ENCODE measurements around the gene HOXA1. TPM values are rescaled to one million over a fixed set of nuclear protein-coding genes. Genes with fewer than 3 reads are reported as not detected.

Gene HOXA1
- total and polyA plus RNA-seq, 2 of the 4 experiments (the other 2 are of a cell fraction), result 0.54 to 1.8 TPM

- peak overlapping the region; percentile 76 for H4K5ac ChIP-seq (ENCODE audit: low read depth, low read length)
- H3K4ac ChIP-seq (ENCODE audit: low read depth, low read length), result peak overlapping the region; percentile 79
- CTCF ChIA-PET, result interaction anchor here (1.9 kb wide), 1 partner anchor 34 kb away, joined by 5 read pairs; no protein-coding TSS in a partner anchor
- peak; percentile 61 for TF ChIP-seq POLR2A (IDR thresholded peaks at IDR 0.05; ENCODE audit: low read depth, low read length)
- TF ChIP-seq FOS (IDR thresholded peaks at IDR 0.05; ENCODE audit: low read depth, low read length), result no peak
- TF ChIP-seq CHD1 (IDR thresholded peaks at IDR 0.05; ENCODE audit: low read depth, low read length), result no peak
- no peak for TF ChIP-seq BHLHE40 (IDR thresholded peaks at IDR 0.05; ENCODE audit: low read depth, low read length)
- TF ChIP-seq RCOR1 (IDR thresholded peaks at IDR 0.05; ENCODE audit: insufficient replicate concordance, low read length), result no peak
- H2AK5ac ChIP-seq (ENCODE audit: low read depth, low read length), result 0 out of 2 replicates have a peak overlapping the region, but pooled peaks have one; percentile 17
- H3K4me3 ChIP-seq (ENCODE audit: insufficient read depth, low read depth, low read length), result peak overlapping the region; percentile 40
- peak overlapping the region; percentile 69 for H2AK9ac ChIP-seq (replicated peaks; ENCODE audit: low read depth, low read length, poor library complexity)
- no peak for DNase-seq
- ATAC-seq (ENCODE audit: low read depth), result no peak
- H2BK15ac ChIP-seq (ENCODE audit: low read depth, low read length), result peak overlapping the region; percentile 63; the same call in 2 of the 3 replicates
- in situ Hi-C loops (cut with MboI; ENCODE audit: low sequenced_read_pairs) (loop anchor here (10.0 kb wide), 1 partner anchor 951 kb away; no protein-coding TSS in a partner anchor), intact Hi-C loops (cut with micrococcal nuclease) (loop anchor here (5.0 kb wide), 1 partner anchor 1053 kb away; no protein-coding TSS in a partner anchor), dilution Hi-C loops (cut with HindIII; ENCODE audit: low sequenced_read_pairs, unreplicated experiment) (no loop called here)
- H3K9me3 ChIP-seq (ENCODE audit: control insufficient read depth, insufficient read depth, low read length), result no peaks in the 10 kb centered on the region
- H3K36me3 ChIP-seq (ENCODE audit: control insufficient read depth, insufficient read depth, low read length), result peaks cover 9% of the 10 kb centered on the region
- peak overlapping the region; percentile 22; the same call in 1 of the 2 replicates for H3K56ac ChIP-seq (ENCODE audit: extremely low read depth, insufficient read depth, low read length)
- H4K8ac ChIP-seq (ENCODE audit: low read depth in 2 of 2, low read length in 2 of 2), result peak overlapping the region; percentile 76 to 84
- H4K91ac ChIP-seq (ENCODE audit: insufficient read depth, low read depth, low read length), result peak overlapping the region; percentile 76
- H2AFZ ChIP-seq (replicated peaks; ENCODE audit: low read length, poor library complexity), result peak overlapping the region; percentile 90
- no TSS peak for BruUV-seq (replicated peaks)
- 20% methylated on average over 14 of the region's 47 CpGs; no CpG with 5 or more reads in 1 of the 2 experiments for WGBS, 2 experiments (ENCODE audit: extremely low coverage in 2 of 2, insufficient read length in 1 of 2)
- peak overlapping the region; percentile 66 for H2BK5ac ChIP-seq (ENCODE audit: low read depth, low read length, poor library complexity, severe bottlenecking)
- H3K18ac ChIP-seq (ENCODE audit: low read depth, low read length), result peak overlapping the region; percentile 77
- POLR2A ChIA-PET (ENCODE audit: unreplicated experiment), result no interaction called here
- peaks cover 18% of the 10 kb centered on the region for H3K4me1 ChIP-seq (ENCODE audit: control insufficient read depth, insufficient read depth, low read length)
- peak overlapping the region; percentile 73 for H2BK120ac ChIP-seq (ENCODE audit: low read depth, low read length)
- no peaks in the 10 kb centered on the region for H3K27me3 ChIP-seq (ENCODE audit: control insufficient read depth, insufficient read depth, low read length)
- H3K9me1 ChIP-seq (ENCODE audit: insufficient read depth, low read length), result no peaks in the 10 kb centered on the region
- H4K20me1 ChIP-seq (ENCODE audit: insufficient read depth, low read length), result no peaks in the 10 kb centered on the region
- H3K4me2 ChIP-seq (ENCODE audit: low read depth, low read length), result peak overlapping the region; percentile 83
- H3K79me1 ChIP-seq (ENCODE audit: low read depth in 1 of 2, low read length in 2 of 2), result peaks cover 9 to 34% of the 10 kb centered on the region in 2 experiments; a peak in 3 of 4 replicates
- H3K9ac ChIP-seq (ENCODE audit: low read depth, low read length), result peak overlapping the region; percentile 87
- H3K14ac ChIP-seq (replicated peaks; ENCODE audit: low read depth, low read length), result peak overlapping the region; percentile 72
- H3K27ac ChIP-seq (ENCODE audit: insufficient read depth, low read length), result peak overlapping the region; percentile 80
- H3K23ac ChIP-seq (ENCODE audit: low read depth, low read length), result peak overlapping the region; percentile 47; the same call in 1 of the 2 replicates
- peak overlapping the region; percentile 30; the same call in 1 of the 2 replicates for H2BK20ac ChIP-seq (ENCODE audit: low read depth, low read length)
These were observed 49.5 kb upstream of the HOXA1 start for GRCh38 chr7:27145165-27145913.

Measured in IMR-90 (cell line).